ENCODE results near the gene ARL2BP.
A peak's percentile ranks its signal among the peaks of the same experiment; 100 is the strongest.

Gene ARL2BP

GRCh38 chr16:57235128-57236021 is 9.7 kb upstream of the ARL2BP start:
- peak in 1 of 3 experiments; percentile 7 for DNase-seq (ENCODE audit: low read depth in 3 of 3)

GRCh38 chr16:57236022-57236350 is 9.1 kb upstream of the ARL2BP start:
- no peak for DNase-seq (ENCODE audit: low read depth in 3 of 3)

- no peak for DNase-seq (ENCODE audit: low read depth in 3 of 3)
These were observed 6.4 kb upstream of the ARL2BP start for GRCh38 chr16:57238682-57239081.

GRCh38 chr16:57239107-57239506 is 6.0 kb upstream of the ARL2BP start:
- DNase-seq (ENCODE audit: low read depth in 3 of 3): no peak

- no peak for DNase-seq (ENCODE audit: low read depth in 3 of 3)
These were observed 4.2 kb upstream of the ARL2BP start for GRCh38 chr16:57240851-57241250.

- DNase-seq (ENCODE audit: low read depth in 3 of 3): no peak
These were observed 2.4 kb upstream of the ARL2BP start for GRCh38 chr16:57242650-57243049.

- DNase-seq (ENCODE audit: low read depth in 3 of 3): no peak
These were observed 644 bp upstream of the ARL2BP start for GRCh38 chr16:57244463-57244766.

- DNase-seq (ENCODE audit: low read depth in 3 of 3): no peak
These were observed 534 bp downstream of the ARL2BP start for GRCh38 chr16:57245472-57246113.

- DNase-seq (ENCODE audit: low read depth in 3 of 3): no peak
These were observed 6.3 kb downstream of the ARL2BP start for GRCh38 chr16:57251352-57251751.

GRCh38 chr16:57252148-57252721 is 7.2 kb downstream of the ARL2BP start:
- DNase-seq (ENCODE audit: low read depth in 3 of 3): no peak

- no peak for DNase-seq (ENCODE audit: low read depth in 3 of 3)
These were observed 8.4 kb downstream of the ARL2BP start for GRCh38 chr16:57253466-57253865.

GRCh38 chr16:57255686-57256415 is 10.8 kb downstream of the ARL2BP start:
- DNase-seq (ENCODE audit: low read depth in 3 of 3): no peak

- DNase-seq (ENCODE audit: low read depth in 3 of 3): no peak
These were observed 11.7 kb downstream of the ARL2BP start for GRCh38 chr16:57256601-57257395.

- no peak for DNase-seq (ENCODE audit: low read depth in 3 of 3)
These were observed 12.5 kb downstream of the ARL2BP start for GRCh38 chr16:57257455-57258070.

GRCh38 chr16:57258226-57258909 is 13.3 kb downstream of the ARL2BP start:
- no peak for DNase-seq (ENCODE audit: low read depth in 3 of 3)

- DNase-seq (ENCODE audit: low read depth in 3 of 3): no peak
These were observed 13.9 kb downstream of the ARL2BP start for GRCh38 chr16:57258910-57259475.

- DNase-seq (ENCODE audit: low read depth in 3 of 3): peak in 1 of 3 experiments; percentile 7
These were observed 15.4 kb downstream of the ARL2BP start for GRCh38 chr16:57260294-57260929.

- no peak for DNase-seq (ENCODE audit: low read depth in 3 of 3)
These were observed 16.7 kb downstream of the ARL2BP start for GRCh38 chr16:57261806-57262205.

GRCh38 chr16:57262841-57263540 is 17.9 kb downstream of the ARL2BP start:
- no peak for DNase-seq (ENCODE audit: low read depth in 3 of 3)
